K562 (cell line): ENCODE measurements around the gene DHRS3. TPM values are rescaled to one million over a fixed set of nuclear protein-coding genes. Genes with fewer than 3 reads are reported as not detected.

Source experiments
- BRCA1 ChIP-seq, 2 experiments: fragments of 450-650 bp in 1 of 2; sonication (generic) in 1 of 2; formaldehyde crosslinking in 1 of 2; IDR thresholded peaks; 2 replicates each; pipeline versions ENCODE4 v1.5.0 to v1.6.1; 2017 to 2020; ENCODE audit warnings: mild to moderate bottlenecking in 1 of 2, missing genetic modification reagents in 1 of 2
- MYBL2 ChIP-seq, 2 experiments: fragments of 450-650 bp in 1 of 2; sonication (generic) in 1 of 2; formaldehyde crosslinking in 1 of 2; IDR thresholded peaks; 2 replicates each; pipeline versions ENCODE4 v1.6.1 to v1.8.1; 2017 to 2022; ENCODE audit warnings: borderline replicate concordance in 1 of 2, inconsistent platforms in 1 of 2, low read depth in 1 of 2, mild to moderate bottlenecking in 1 of 2, missing genetic modification reagents in 1 of 2, moderate library complexity in 1 of 2
- NR4A1 ChIP-seq, 2 experiments: fragments of 250-450 bp in 1 of 2; fragments of 450-650 bp in 1 of 2; sonication (Bioruptor Pico) in 1 of 2; IDR thresholded peaks; 2 replicates each; pipeline versions ENCODE4 v1.4.0 to v1.6.1; 2016 to 2020; ENCODE audit warnings: mild to moderate bottlenecking in 2 of 2, missing compliant biosample characterization in 1 of 2, missing genetic modification characterization in 1 of 2, moderate library complexity in 1 of 2
- PCBP2 ChIP-seq: fragments of 200-400 bp; formaldehyde crosslinking; IDR thresholded peaks from 2 replicates; pipeline ENCODE4 v1.6.1; 2018; ENCODE audit warnings: low read length, low read depth, mild to moderate bottlenecking, moderate library complexity; ENCODE audit not compliant: poor library complexity, severe bottlenecking
- SMARCE1 ChIP-seq: fragments of 450-650 bp; IDR thresholded peaks from 2 replicates; pipeline ENCODE4 v1.7.1; 2016; ENCODE audit warnings: mild to moderate bottlenecking
- TEAD1 ChIP-seq, 2 experiments: fragments of 450-650 bp in 1 of 2; sonication (generic) in 1 of 2; formaldehyde crosslinking; IDR thresholded peaks; 2 replicates each; pipeline versions ENCODE4 v1.4.0 to v1.8.0; 2020 to 2022; ENCODE audit warnings: mild to moderate bottlenecking in 2 of 2, missing genetic modification reagents in 1 of 2
- ZBTB8A ChIP-seq: fragments of 450-650 bp; IDR thresholded peaks from 2 replicates; pipeline ENCODE4 v1.6.1; 2018; ENCODE audit warnings: mild to moderate bottlenecking, moderate library complexity; ENCODE audit not compliant: partially characterized antibody
- ZKSCAN8 ChIP-seq: fragments of 200-800 bp; sonication (Bioruptor generic); IDR thresholded peaks from 2 replicates; pipeline ENCODE4 v1.6.1; 2016; ENCODE audit warnings: missing genetic modification characterization, missing compliant biosample characterization
- ZNF212 ChIP-seq: fragments of 450-650 bp; formaldehyde crosslinking; IDR thresholded peaks from 2 replicates; pipeline ENCODE4 v1.4.0; 2020; ENCODE audit warnings: mild to moderate bottlenecking
- polyA plus RNA-seq, 8 experiments: library from polyadenylated mRNA; depleted of rRNA in 4 of 8; stranded (reverse) in 5 of 8; unstranded in 3 of 8; fragments of >200 nt; fragmentation: Nextera tagmentation in 2 of 8; fragmentation: Illumina TruSeq in 1 of 8; extraction: Ambion mirVana in 2 of 8; extraction: Trizol in 1 of 8; gene quantifications; 2 replicates each; pipeline versions ENCODE4 v1.2.1 to v1.2.3, GENCODE V29; 2011 to 2014; ENCODE audit warnings: inconsistent platforms in 1 of 8, missing spikeins in 1 of 8
- total RNA-seq, 7 experiments: library from RNA; depleted of rRNA in 6 of 7; stranded (reverse); fragments of >200 nt in 6 of 7; fragmentation: Illumina TruSeq in 2 of 7; extraction: Trizol in 2 of 7; gene quantifications; 2 replicates each; pipeline versions ENCODE4 v1.2.1 to v1.2.3, GENCODE V29; 2011 to 2021; ENCODE audit warnings: low replicate concordance in 1 of 7
- TF ChIP-seq, protein P1 (sequence below): fragments of 450-650 bp; IDR thresholded peaks from 2 replicates; pipeline ENCODE4 v1.6.1; 2016; ENCODE audit warnings: antibody characterized with exemption

The DHRS3 gene
- total and polyA plus RNA-seq, 9 of the 15 experiments (the other 6 are each of a cell fraction or from before 2014, with no cell fraction given): 21.0 to 116 (median 58.7) TPM

DNA sequence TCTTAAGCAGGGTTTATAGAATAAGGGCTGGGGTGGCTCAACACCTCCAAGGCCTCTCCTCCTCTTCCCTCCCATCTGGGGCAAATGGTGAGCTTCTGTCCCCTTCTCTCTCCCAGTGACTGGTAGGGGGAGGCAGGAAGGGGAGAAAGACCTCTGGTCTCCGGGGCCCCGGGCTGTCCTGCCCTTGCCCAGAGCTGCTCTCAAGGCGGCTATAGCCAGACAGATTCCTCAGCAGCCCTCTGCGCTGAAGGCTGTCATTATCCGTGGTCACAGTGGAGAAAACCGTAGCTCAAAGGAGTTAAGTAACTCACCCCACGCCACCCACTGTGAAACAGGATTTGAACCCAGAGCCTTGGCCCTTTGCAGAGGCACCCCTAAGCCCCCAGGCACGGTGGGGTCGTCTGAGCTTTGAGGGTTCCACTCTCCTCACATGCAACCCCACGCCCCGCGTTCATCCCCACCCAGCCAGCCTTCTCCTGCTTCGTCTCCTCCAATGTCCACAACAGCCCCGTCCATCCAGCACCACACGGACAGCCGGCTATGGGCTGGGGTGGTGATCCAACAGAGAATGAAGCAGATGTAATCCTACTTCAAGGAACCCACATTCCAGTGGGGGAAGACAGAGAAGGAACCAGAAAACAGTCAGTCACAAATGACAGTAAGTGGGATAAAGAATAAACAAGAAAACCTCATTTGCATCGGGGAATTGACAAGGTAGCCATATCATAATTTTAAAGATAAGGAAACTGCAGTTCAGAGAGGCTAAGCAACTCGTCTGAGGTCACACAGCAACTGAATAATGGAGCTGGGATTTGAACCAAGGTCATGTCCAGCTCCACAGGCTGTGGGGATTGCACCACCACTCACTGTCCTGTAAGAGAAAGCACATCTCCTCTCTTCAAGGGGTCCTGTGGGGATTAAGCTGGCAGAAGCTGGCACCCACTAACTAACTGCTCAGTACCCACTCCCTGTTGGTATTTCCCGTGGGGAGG, 31.8 kb downstream of the DHRS3 start (continued):
- TF ChIP-seq BRCA1 (IDR thresholded peaks at IDR 0.05) (no peak), BRCA1 (CRISPR knock-in tag; IDR thresholded peaks at IDR 0.05) (no peak), ZBTB8A (no peak), NR4A1 (CRISPR knock-in tag; IDR thresholded peaks at IDR 0.05) (no peak), NR4A1 (tag; IDR thresholded peaks at IDR 0.05) (no peak), ZNF212 (CRISPR knock-in tag) (no peak), TEAD1 (CRISPR knock-in tag; IDR thresholded peaks at IDR 0.05) (no peak), ZKSCAN8 (CRISPR knock-in tag) (no peak), SMARCE1 (no peak), PCBP2 (no peak), MYBL2 (IDR thresholded peaks at IDR 0.05; ENCODE audit: low read depth) (no peak), MYBL2 (CRISPR knock-in tag; IDR thresholded peaks at IDR 0.05; ENCODE audit: borderline replicate concordance) (no peak)
- TF ChIP-seq, protein P1, sequence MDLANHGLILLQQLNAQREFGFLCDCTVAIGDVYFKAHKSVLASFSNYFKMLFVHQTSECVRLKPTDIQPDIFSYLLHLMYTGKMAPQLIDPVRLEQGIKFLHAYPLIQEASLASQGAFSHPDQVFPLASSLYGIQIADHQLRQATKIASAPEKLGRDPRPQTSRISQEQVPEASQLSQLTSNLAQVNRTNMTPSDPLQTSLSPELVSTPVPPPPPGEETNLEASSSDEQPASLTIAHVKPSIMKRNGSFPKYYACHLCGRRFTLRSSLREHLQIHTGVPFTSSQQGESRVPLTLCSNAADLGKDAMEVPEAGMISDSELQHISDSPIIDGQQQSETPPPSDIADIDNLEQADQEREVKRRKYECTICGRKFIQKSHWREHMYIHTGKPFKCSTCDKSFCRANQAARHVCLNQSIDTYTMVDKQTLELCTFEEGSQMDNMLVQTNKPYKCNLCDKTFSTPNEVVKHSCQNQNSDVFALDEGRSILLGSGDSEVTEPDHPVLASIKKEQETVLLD: no peak
